Midbrain (tissue), 1 donor: ENCODE results near the gene NCOA5.

Experiments
- DNase-seq: peaks from one replicate; lab custom pipeline; 2025; lab: John Stamatoyannopoulos, UW

The NCOA5 gene

GRCh38 chr20:46062151-46062550, 27.6 kb downstream of the NCOA5 start:
- no peak for DNase-seq

DNA sequence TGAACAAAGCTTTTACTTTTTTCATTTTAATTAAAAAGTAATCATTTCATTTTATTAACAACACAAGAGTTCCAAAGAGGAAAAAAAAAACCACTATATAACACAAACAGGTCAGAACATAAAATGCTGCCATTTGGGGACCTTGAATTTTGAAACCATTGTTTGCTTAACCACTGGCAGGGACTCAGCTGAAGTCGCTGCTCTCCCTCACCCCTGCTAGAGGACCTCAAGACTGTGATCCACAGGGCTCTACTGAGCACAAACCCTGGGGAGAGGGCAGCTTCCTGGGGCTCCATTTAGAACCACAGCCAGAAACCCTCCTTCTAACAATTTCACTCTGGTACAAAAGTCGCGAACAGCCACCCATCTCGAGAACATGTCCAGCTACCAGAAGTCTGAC, 28.8 kb downstream of the NCOA5 start:
- DNase-seq: no peak

DNA sequence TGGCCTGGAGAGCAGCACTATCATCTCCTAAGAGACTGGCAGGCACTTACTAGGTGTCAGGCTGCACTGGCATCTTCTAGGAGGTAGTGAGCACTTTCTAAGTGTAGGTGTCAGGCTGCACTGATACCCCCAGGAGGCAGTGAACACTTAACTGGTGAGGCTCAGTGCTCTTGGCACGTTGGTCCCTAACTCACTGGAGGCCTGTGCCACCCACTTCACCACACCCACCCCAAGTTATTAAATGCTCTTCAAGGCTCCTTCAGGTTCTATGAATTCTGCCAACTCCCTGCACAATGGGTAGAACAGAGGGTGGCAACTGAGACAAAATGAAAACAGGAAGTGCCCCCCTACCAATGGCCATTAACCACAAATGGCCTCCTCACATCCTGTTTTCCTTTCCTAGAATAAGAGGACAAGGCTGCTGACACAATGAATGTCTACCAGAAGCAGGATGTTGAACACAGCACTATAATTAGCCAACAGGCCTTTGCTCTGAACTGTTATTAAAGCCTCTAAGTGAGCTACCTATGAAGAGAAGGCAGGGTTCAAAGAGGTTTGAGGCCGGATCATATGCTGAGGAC, 29.4 kb downstream of the NCOA5 start:
- DNase-seq: peak; percentile 53

DNA sequence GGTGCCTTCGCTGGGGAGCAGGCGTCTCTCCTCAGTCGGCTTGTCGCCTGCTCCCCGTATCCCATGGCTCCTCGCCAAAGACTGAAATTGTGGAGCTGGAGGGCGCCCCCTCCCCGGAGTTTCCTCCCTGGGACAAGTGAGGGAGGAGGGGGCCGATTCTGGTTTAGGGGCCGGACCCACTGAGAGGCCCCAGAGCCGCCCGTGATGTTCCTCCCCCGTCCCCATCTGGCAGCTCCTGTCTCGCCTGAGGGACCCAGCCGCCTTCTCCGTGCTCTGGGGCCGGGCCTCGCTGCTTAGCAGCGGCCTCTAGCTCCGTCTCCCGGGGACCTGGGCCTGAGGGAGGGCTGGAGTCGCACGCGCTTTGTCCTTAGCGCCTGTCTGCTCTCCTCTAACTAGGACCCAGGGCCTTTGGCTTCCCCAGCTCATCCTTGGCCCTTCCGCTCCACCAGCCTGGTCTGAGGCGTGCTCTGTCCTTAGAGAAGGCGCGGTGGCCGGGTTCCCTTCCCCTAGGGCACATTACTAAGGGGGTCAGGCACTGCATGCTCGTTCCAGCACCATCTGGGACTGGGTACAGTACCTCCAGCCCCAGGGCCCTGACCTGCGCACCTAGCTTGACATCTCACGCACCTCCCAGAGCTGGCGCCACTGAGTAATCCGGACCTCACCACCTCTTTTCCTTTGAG, 31.0 kb downstream of the NCOA5 start:
- no peak for DNase-seq

DNA sequence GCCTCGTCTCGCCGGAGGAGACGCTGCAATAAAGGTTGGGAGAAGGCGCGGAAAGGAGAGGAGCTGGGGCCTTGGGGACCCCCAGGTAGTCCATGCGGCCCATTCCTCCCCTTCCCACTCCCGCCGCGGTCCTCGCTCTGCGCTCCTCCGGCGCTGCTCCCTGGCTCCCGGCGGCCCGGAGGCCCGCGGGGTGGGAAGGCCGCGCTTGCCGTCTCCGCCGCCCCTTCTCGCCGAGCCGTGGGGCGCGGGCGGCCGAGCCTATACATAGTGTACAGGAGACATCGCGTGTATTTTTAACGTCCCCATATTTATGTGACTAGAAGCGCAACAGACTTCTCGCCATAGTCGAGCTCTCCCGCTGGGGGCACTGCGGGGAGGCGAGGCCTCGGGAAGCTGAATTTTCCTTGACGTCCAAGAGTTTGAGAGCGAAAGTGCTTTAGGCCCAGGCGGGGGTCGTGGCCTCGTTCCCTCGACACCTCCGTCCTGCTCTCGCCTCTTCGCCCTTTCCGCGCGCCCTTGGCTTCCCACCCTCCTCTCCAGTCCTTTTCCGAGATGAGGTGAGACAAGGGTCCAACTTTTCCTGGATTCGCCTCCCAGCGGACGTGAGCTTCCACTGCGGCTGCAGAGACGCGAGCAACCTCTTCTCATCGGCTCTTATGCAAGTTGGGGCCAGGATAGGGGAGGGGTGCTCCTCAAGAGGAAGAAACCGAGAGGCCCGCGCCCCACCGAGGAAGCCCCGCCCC, 31.7 kb downstream of the NCOA5 start:
- peak; percentile 13 for DNase-seq

DNA sequence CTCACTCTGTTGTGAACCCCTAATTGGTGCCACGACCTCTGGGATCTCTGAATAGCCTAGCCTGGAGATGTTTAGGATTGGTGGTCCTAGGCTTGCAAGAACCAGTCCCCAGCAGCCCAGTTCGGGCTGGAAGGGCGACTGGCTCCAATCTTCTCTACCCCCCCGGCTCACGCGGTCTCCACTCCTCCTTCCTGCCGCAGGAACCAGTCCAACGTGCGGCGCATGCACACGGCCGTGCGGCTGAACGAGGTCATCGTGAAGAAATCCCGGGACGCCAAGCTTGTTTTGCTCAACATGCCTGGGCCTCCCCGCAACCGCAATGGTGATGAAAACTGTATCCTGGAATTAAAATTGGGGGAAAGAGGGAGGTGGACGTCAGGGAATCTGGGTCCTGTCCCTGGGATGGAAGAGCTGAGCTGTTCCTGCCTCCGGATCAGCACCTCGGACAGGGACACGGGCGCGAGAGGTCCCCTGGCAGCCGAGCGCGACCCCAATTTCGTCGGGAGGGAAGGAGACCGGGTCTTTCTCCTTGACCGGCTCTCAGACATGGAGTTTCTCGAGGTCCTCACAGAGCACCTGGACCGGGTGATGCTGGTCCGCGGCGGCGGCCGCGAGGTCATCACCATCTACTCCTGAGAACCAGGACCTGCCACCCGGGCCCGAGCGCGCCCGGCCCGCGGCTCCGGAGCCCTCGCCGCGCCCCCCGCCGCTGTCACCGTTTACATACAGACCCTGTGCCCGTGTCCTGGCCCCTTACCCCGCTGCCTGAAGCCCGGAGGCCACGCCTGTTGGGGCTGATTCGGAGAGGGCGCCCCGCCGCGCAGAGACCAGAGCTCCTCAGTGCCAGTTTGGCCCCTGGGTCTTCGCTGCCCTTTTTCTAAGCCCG, 32.5 kb downstream of the NCOA5 start:
- DNase-seq: no peak

- DNase-seq: no peak
Observed at GRCh38 chr20:46056027-46056833, 33.5 kb downstream of the NCOA5 start.

GRCh38 chr20:46055269-46055668, 34.5 kb downstream of the NCOA5 start:
- no peak for DNase-seq

- no peak for DNase-seq
Observed at GRCh38 chr20:46054606-46055005, 35.2 kb downstream of the NCOA5 start.

DNA sequence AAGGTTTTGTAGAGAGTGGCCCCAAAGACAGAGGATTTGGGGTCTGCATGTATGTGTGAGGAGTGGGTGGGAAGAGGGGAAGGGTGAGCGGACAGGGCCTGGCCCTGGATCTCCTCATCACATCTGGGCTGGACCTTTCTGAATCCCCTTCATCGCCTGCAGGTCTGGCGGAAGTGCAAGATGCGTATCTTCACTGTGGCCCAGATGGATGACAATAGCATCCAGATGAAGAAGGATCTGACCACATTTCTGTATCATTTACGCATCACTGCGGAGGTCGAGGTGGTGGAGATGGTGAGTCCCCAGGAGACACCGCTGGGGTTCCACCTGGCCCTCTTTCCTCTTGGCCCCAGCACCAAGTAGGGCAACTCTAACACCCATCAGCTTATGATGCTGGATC, 36.3 kb downstream of the NCOA5 start:
- no peak for DNase-seq

DNA sequence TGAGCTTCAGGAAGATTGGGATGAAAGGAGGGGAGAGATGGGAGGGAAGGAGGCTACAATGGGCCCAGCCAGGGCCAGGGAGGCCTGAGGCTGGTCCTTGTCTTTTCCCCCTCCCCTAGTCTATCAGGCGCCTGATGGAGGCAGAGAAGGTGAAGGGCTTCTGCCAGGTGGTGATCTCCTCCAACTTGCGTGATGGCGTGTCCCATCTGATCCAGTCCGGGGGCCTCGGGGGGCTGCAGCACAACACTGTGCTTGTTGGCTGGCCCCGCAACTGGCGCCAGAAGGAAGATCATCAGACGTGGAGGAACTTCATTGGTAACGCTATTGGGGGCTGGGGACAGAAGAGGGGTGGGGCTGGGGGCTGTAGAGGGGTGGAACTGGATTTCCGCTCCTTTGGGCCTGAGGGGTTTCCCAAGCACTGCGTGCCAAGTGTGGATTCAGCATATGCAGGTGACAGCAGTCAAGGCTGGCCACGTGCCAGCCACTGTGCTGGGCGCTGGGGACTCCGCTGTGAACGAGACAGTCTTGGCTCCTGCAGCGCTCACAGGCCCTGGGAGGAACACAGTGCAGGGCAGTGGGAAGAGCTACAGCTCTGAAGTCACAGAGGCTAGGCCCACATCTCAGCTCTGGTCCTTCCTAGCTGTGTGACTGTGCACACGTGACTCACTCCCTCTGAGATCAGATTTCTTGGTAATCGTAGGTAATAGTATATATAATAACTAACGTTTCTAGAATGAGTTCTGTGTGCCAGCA, 38.0 kb downstream of the NCOA5 start:
- no peak for DNase-seq

DNA sequence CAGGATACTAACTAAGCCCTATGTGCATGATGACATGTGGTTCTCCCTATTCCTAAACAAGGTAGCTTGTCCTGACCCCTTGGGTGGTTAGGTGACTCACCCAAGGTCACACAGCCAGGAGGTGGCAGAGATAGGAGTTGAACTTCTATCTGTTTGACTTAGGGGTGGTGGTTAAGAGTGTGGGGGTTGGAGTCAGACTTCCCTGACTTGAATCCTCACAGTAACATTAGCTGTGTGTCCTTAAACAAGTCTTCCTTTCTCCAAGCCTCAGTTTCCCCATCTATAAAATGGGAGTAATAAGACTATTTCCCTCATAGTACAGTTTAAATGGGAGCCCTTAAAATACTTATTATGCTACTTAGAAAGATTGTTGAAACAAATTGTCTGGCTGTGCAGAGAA, 38.9 kb downstream of the NCOA5 start:
- no peak for DNase-seq

DNA sequence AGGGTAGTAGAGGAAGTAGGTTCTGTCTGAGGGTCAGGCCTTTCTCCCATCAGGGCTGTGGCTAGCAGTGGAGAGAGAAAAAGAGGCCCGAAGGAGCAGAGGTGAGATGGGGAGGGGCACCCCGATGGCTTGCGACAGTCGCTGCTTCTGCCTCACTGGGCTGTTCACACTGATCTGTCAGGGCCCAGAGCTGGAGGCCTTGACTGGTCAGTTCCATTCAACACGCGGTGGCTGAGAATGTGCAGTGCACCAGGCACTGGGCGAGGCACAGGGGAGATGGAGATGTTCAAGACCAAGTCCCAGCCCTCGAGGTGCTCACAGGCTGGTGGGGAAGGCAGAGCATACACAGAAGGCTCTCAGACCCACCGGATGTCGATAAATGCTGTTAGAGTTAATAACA, 39.3 kb downstream of the NCOA5 start:
- no peak for DNase-seq

DNA sequence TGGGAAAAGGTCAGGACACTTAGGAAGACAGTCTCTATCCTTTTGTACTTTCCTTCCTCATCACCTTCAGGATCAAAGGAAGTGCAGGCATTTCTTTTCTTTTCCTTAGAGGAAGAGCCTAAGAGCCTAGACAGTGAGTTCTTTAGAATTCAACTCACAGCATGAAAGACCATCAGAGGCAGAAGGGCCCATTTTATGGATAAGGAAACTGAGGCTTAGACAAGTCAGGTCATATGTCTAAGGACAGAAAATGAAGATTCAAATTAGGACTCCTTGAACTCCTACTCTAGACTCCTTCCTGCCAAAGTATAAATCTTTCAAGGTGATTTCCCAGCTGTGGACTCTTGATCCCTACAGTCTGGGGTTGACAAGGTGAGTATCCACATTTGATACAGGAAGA, 39.9 kb downstream of the NCOA5 start:
- DNase-seq: no peak

DNA sequence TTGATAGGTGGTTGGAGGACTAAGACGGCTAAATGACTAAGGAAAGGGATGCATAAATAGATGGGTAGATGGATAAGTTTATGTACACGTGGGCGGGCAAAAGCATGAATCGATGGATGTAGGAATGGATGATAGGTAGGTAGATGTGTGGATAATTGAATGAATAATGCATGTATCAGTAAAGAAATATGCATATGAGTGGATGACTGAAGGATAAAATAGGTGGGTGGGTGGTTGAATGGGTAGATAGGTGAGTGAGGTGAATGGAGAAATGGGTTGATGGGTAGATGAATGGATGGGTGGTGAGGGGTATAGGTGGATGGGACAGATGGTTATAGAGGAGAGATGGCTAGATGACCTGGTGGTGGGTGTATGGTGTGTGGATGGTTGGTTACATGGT, 40.6 kb downstream of the NCOA5 start:
- no peak for DNase-seq

DNA sequence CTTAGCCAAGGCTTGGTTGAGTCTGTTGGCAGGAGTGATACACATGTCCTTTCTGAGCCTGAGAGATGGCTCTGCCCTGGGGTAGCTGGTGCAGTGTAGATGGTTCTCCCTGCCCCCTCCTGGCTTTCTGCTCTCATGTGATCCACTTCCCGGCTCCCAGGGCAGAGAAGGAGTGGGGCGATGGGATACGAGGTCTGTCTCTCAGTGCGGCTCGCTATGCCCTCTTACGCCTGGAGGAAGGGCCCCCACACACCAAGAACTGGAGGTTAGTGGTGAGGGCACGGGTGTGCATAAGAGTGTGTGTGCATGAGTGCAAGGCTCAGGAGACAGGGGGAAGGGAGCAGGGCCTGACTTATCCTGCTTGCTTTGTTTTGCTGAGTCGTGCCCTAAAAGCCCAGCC, 41.9 kb downstream of the NCOA5 start:
- no peak for DNase-seq

DNA sequence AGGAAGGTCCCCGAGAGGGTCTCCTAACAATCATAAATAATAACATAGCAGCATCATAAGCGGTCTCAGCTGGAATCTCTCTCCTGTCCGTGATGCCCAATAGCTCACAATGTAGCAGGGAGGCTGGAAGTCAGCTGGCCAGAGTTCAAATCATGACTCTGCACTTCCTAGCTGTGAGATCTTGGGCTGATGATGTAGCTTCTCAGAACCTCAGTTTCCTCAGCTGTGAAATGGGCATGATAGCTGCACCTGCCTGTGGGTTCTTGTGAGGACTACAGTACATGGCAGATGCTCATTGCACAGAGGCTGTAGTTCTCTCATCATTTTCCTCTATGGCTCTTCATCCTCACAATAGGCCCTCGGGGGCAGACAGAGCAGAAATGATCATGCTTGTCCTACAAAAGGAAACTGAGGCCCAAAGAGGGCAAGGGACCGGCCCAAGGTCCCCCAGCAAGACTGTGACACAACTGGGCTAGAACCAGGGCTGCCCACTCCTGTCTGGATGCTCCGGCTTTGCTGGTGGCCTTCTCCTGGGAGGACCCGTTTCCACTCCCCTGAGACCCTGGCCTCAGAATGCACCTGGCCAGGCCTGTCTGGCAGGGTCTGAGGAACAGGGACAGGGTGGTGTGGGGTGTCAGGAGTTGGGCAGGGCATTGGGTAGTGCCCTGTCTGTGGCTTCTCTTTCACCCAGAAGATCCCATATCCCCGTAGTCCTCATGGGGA, 43.0 kb downstream of the NCOA5 start:
- no peak for DNase-seq

GRCh38 chr20:46044896-46045295, 44.9 kb downstream of the NCOA5 start:
- DNase-seq: no peak

- DNase-seq: no peak
Observed at GRCh38 chr20:46043556-46043955, 46.2 kb downstream of the NCOA5 start.

DNA sequence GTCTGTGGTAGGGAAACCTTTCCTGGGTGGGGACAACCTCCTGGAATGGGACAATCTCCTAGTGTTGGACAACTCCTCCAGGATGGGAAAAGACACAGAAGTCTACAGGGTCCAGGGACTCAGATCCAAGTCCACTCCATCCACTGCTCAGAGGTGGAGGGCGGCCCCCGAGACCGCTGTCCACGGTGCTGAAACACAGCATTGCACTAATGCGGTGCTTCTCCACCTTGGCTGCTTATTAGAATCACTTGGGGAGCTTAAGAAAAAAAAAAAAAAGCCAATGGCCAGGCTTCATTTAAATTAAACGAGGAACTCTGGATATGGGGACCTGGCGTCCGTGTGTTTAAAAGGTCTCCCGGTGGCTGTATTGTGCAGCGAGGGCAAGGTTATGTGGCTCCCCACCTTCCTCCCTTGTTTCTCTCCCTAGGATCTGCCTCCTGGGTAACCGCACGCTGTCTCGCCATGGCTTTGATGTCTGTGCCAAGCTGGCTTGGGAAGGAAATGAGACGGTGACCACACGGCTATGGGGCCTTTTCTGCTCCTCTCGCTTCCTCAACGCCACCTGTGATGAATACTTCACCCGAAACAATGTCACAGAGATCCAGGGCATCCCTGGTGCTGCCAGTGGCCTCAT, 48.7 kb downstream of the NCOA5 start:
- no peak for DNase-seq
